ENCODE results near the gene RFWD3.
A peak's percentile ranks its signal among the peaks of the same experiment; 100 is the strongest.

The RFWD3 gene

GRCh38 chr16:74617206-74617788 is 49.4 kb downstream of the RFWD3 start:
- DNase-seq: no peak

GRCh38 chr16:74611721-74612120 is 55.0 kb downstream of the RFWD3 start:
- DNase-seq: no peak

GRCh38 chr16:74608944-74609343 is 57.7 kb downstream of the RFWD3 start:
- no peak for DNase-seq

- no peak for DNase-seq
Observed at GRCh38 chr16:74608381-74608780, 58.3 kb downstream of the RFWD3 start.

GRCh38 chr16:74607962-74608356 is 58.7 kb downstream of the RFWD3 start:
- peak; percentile 33 for DNase-seq

GRCh38 chr16:74607310-74607961 is 59.2 kb downstream of the RFWD3 start:
- DNase-seq: no peak

- DNase-seq: peak; percentile 96
Observed at GRCh38 chr16:74606521-74607309, 60.0 kb downstream of the RFWD3 start, which contains the start of gene GLG1. GLG1 (minus strand) TSS chr16:74607114; CDS start chr16:74607094, 20 bp downstream.

- no peak for DNase-seq
Observed at GRCh38 chr16:74605746-74606520, 60.7 kb downstream of the RFWD3 start.

GRCh38 chr16:74605332-74605731 is 61.3 kb downstream of the RFWD3 start:
- no peak for DNase-seq

- DNase-seq: no peak
Observed at GRCh38 chr16:74603848-74604247, 62.8 kb downstream of the RFWD3 start.

GRCh38 chr16:74601126-74601871 is 65.4 kb downstream of the RFWD3 start:
- DNase-seq: no peak

GRCh38 chr16:74596586-74596985 is 70.1 kb downstream of the RFWD3 start:
- no peak for DNase-seq

- DNase-seq: no peak
Observed at GRCh38 chr16:74592847-74593246, 73.8 kb downstream of the RFWD3 start.

GRCh38 chr16:74591876-74592650 is 74.6 kb downstream of the RFWD3 start:
- DNase-seq: no peak

GRCh38 chr16:74586948-74587347 is 79.7 kb downstream of the RFWD3 start:
- no peak for DNase-seq

GRCh38 chr16:74585846-74586443 is 80.7 kb downstream of the RFWD3 start:
- no peak for DNase-seq

- no peak for DNase-seq
Observed at GRCh38 chr16:74583926-74584666, 82.6 kb downstream of the RFWD3 start.

GRCh38 chr16:74582970-74583369 is 83.7 kb downstream of the RFWD3 start:
- DNase-seq: peak; percentile 45

GRCh38 chr16:74580833-74581232 is 85.8 kb downstream of the RFWD3 start:
- DNase-seq: no peak

- DNase-seq: no peak
Observed at GRCh38 chr16:74578838-74579237, 87.8 kb downstream of the RFWD3 start.
